Tongue (tissue), 2 donors: ENCODE data around the gene SHC3. TPM values are rescaled to one million over a fixed set of nuclear protein-coding genes. Genes with fewer than 3 reads are reported as not detected.

ENCODE experiments used
- DNase-seq: peaks from one replicate; pipeline ENCODE4 v3.0.0-alpha.2; 2015
- total RNA-seq: library from RNA; depleted of rRNA; stranded (reverse); fragments of >200 nt; gene quantifications from one replicate; pipeline ENCODE4 v1.2.3, GENCODE V29; 2014

SHC3 gene
- total RNA-seq, 1 donor from 2014 or later = 1.1 TPM

GRCh38 chr9:89186960-89187359, 8.3 kb upstream of the SHC3 start:
- DNase-seq = no peak

GRCh38 chr9:89185980-89186379, 7.4 kb upstream of the SHC3 start:
- DNase-seq = peak; percentile 55

DNA sequence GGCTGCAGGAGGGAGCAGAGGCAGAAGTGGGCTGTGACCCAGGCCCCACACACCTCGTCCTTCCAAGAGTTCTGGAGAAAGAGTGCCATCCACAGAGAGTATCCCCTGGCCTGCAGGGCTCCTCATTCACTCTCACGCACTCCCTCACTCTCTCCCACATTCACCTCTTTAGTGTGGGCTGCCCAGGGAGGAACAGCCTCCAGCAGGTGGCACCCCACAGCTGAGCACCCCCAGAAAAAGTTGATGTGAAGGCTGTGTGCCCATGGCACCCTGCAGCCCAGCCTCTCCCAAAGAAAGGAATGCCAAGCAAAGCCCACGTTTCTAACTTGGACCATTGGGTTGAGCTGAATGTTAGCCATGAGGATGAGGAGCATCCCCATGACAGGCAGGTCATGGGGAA, 4.5 kb upstream of the SHC3 start:
- no peak for DNase-seq

DNA sequence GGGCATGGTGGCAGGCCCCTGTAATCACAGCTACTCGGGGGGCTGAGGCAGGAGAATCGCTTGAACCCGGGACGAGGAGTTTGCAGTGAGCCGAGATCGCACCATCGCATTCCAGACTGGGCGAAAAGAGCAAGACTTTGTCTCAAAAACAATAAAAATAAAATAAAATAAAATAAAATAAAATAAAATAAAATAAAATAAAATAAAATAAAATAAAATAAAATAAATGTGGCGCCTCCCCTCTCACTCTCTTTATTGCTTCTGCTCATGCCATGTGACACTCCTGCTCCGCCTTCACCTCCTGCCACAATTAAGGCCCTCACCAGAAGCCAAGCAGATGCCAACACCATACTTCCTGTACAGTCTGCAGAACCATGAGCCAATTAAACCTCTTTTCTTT, 3.8 kb upstream of the SHC3 start:
- DNase-seq = no peak

DNA sequence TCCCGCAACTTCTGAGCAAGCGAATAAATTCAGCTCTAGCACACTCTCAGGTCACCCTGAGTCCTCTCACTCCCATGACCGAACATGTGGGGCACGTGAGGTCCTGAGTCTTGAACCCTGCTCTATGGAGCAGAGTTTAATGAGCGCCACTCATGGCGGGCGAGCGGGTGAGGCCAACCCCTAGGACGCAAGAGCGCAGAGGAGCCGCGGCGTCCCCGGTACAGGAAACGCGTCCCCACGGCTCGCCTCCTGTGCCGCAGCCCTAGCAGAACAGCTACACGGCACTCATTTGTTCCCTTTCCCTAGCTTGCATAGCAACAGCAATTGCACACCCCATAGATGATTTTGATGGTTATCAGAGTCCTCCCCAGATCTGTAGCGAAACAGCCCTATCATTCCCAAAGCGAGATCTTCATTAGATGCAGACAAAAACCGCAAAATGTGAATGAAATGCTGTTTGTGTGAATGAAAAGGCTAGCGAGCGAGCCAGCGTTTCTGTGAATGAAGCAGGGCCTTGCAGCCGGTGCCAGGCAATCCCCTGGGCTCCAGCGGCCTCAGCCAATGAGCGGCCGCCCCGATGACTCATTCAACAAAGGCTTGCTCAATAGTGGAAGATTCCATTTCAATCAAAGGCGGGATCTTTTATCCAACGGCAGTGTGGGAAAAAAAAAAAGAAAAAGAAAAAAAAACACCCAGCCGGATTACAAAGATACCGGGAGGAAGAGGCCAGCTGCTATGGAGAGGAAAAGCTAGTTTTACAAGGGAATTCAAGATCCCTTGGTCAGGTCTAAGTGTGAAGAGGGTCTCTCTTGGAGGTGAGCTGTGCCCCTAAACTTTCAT, 1.5 kb upstream of the SHC3 start:
- peak; percentile 93 for DNase-seq

GRCh38 chr9:89179540-89179894, 899 bp upstream of the SHC3 start:
- peak; percentile 44 for DNase-seq

DNA sequence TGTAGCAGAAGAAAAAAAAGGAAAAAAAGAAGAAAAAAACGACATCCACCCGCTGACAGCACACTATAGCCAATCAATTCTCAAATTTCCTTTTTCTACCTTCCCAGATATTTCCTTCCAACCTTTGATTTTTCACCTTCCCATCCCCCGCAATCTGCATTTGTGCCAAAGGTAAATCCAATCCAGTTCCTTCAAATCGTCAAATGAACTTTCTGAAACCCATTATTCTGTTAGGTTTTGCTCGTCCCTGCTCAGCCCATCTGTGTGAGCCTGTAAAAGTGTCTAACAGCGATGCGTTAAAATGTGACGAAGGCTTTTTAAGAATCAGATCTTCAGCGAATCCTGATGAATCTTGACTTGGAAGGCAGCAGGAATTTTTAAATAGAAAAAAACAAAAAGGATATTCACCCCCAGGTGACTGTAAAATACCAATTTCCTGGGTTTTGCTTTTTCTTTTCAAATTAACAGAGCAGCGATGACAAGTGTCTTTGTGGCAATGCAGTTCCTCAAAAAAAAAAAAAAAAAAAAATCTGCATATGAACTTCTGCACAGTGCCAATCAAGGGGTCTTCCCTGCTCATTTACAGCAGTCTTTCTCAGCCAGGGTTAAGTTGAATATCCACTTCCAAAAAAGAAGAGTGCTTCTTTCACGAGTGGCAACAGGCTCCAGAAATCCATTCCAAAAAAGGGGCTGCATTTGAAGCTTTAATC, 367 bp upstream of the SHC3 start:
- DNase-seq = no peak

DNA sequence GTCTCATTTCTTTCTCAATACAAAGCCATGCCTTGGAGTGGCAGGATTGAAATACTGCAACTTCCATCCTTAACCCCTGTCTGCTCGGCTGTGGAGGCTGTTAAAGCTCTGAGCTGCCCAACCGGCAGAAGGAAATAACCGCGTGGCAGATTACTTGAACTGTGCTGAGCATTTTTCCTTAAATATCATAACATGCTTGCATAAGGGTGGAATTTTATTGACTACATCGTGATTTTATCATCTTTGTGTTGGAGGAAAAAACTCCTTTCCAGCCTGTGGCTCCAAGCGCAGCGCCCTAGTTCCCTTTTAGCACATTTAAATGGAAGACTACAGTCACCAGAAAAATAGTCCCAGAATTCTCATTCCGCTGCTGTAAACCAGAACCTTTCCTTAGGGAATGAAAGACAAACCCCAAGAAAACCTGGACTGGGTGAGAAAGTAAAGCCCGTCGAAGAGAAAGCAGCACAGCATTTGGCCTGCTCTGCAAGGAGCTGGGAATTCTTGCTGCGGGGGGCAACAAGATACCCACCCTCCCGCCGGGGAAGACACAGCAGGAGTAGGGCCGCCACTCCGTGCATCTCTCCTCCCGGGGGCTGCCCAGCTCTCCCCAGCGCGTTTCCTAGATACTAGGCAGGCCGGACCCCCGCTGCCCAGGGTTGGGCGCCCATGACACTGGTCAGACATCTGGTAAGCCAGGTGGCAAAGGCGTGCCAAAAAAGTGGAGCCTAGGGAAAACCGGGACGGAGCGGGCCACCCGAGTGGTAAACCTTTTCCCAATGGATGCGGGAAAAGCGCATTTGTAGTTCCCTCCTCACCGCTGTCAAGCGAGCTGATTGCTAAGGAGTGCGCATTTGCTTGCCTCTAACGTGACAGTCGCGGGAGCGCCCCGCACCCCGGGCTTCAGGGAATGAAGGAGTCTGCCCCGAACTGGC, 1.3 kb downstream of the SHC3 start:
- no peak for DNase-seq

DNA sequence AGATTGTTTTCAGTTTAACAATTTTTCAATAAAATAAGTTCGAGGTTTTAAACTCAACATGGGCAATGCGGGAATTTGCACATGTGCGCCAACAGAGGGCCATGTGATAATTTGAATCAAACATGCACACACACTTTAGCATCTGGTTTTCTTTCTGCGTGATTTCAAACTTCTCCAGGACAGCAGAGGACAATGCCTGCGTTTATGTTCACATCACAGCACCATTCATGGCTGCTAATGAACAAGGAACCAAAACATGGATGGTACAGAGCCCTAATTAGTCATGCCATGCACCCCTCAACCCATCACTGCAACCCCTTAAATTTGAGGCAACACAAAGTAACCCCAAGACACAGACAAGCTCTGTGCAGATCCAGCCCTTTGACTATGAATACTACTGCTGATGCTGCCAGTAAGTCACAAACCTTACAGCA, 2.8 kb downstream of the SHC3 start:
- no peak for DNase-seq

DNA sequence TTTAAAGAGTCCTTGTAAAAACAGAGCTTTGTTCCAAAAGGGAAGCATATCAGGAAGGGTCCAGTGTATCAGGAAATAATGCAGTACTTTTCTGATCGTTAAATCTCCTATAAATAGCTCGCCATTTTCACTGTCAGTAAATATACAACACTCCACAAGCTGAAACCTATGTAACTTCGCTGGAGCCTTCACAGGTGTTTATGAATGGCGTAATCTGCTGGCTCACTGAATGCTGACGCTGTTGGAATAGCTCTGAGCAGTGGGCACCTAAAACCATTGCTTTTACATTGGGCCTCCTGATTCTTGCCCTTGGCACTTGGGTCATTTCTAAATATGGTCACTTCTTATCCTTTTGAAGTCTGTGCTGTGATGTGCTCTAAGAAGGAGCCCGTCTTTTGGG, 4.3 kb downstream of the SHC3 start:
- DNase-seq = no peak

DNA sequence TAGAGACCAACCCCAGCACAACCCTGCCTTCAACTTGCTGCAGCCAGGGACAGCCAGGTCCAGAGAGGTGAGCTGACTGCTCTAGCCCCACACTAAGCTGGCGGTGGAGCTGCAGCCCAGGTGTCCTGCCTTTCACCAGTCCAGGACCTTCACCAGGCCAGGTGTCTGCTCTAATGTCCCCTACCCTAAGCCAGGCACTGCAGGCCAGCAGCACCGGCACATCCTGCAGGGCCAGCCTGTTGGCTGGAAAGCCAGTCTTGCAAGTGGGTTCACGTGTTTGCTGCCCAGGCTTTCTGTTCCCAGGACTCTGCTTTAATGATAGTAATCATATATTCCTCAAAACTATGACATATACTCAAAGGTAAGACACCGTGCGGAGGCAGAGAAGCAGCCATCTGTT, 5.5 kb downstream of the SHC3 start:
- no peak for DNase-seq

DNA sequence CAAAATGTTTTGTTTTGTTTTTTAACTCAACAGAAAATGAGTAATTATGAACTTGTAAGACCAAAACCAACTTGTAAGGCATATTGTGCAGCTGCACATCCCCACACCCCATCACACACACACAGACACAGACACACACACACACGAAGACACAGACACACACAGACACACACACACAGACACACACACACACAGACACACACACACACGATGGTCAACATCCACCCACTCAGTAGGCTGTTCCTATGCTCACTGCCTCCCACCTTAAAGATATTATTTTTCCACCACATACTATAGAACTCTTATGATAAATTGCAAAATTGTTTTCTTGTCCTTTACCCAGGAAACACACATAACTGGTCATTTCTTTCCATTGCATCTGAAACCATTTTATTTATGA, 6.2 kb downstream of the SHC3 start:
- no peak for DNase-seq

DNA sequence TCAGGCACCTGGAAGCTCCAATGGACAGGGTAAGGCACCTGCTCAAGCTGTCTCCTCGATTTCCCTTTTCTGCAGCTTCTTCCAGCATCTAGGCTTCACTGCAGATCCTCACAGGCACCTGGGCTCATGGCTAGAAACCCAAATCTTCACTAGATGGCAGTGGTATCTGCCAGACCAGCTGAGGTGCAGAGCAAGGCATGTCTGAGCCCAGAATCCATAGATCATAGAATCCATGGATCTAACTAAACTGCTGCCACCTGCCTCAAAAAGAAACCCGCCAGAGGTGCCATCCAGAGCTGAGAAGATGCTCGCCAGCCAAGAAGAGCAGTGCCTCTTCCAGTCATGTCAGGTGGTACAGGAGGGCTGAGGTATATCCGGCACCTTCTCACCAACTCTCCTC, 6.9 kb downstream of the SHC3 start:
- DNase-seq = no peak

GRCh38 chr9:89171231-89171630, 7.4 kb downstream of the SHC3 start:
- no peak for DNase-seq

- no peak for DNase-seq
Measured at GRCh38 chr9:89168901-89169813, 9.5 kb downstream of the SHC3 start.

DNA sequence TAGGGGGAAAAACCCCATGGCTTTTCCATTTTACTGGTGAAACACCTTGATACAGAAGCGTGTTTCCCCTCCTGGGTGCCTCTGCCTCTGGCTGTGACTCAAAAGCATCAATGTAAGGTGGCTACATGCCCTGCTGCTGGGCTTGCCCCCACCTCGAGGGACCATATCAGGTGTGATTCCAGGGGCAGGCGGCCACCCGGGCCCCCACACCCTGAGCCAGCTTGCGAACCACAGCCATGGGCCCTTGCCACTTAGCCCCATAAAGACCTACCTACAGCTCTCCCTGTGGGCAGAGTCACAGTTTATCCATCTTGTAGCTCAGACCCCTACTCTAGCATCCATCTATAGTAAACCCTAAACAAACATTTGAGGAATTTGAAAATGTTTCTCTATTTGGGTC, 10.8 kb downstream of the SHC3 start:
- no peak for DNase-seq

DNA sequence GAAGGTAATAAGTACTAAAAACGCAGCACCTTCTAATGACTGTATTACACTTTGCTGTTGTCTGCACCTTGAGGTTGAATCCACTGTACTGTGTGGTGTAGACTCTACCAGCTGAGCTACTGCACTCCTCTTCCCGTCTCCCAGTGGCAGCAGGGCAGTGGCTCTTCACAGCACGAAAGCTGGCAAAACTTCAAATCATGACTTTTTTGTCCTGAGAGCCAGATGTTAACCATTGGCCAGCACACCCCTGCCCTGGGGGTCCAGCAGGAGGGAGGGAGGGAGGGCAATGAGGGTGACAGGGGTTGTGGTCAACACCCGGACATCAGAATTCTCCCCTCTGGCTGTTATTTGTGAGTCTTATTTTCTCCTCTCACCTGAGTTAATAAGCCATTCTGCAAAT, 11.8 kb downstream of the SHC3 start:
- DNase-seq = no peak

DNA sequence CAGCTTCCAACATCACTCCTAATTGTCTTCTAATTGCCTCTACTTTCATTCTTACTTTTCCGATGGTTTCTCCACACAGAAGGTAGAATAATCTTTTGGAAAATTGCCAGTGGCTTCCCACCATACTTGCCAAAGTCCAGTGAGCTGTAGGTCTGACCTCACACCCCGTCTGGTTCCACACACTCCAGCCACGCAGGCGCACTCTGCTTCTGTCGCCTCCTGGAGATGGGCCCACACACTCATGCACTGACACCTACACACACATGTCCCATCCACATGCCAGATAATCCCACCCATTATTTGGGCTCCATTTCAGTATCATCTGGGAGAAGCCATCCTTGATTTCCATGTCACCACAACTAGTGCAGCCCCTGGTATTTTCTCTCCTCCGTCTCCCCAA, 12.7 kb downstream of the SHC3 start:
- DNase-seq = no peak

- DNase-seq = no peak
Measured at GRCh38 chr9:89165341-89165740, 13.3 kb downstream of the SHC3 start.

DNA sequence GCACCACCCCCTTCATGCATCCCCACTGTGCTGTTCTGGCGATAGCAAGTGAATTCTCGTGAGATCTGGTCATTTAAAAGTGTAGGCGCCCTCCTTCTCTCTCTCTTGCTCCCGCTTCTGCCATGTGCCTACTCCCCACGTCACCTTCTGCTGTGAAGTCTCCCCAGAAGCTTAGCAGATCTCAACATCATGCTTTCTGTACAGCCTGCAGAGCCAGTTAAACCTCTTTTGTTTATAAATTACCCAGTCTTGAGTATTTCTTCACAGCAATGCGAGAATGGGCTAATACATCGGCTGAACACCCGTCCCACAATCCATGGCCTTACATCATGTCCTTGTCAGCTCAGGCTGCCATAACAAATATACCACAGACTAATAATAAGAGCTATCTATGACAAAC, 17.4 kb downstream of the SHC3 start:
- DNase-seq = no peak

GRCh38 chr9:89160806-89161205, 17.8 kb downstream of the SHC3 start:
- DNase-seq = peak; percentile 58
